ENCODE data around the gene MAP7.

The MAP7 gene

DNA sequence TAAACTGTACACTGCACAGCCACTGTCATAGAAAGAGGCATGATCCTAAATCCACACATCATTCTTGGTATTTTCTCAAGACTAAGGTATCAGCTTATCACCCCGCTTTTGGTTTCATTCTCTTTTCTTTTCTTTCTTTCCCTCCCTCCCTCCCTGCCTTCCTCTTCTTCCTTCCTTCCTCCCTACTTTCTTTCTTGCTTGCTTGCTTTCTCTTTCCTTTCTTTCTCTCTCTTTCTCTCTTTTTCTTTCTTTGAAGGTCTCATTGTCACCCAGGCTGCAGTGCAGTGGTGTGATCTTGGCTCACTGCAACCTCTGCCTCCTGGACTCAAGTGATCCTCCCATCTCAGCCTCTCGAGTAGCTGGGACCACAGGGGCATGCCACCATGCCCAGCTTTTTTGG, 81.1 kb downstream of the MAP7 start:
- TF ChIP-seq ZNF274 (IDR thresholded peaks at IDR 0.05; ENCODE audit: low read depth, low read length) = no peak
- no peak overlapping the region for H3K4me3 ChIP-seq (ENCODE audit: low read length)

- H3K4me3 ChIP-seq (ENCODE audit: low read length) = no peak overlapping the region
- TF ChIP-seq ZNF274 (IDR thresholded peaks at IDR 0.05; ENCODE audit: low read depth, low read length) = no peak
These were observed 81.5 kb downstream of the MAP7 start for GRCh38 chr6:136468711-136469110.

- H3K4me3 ChIP-seq (ENCODE audit: low read length) = no peak overlapping the region
- TF ChIP-seq ZNF274 (IDR thresholded peaks at IDR 0.05; ENCODE audit: low read depth, low read length) = no peak
These were observed 83.0 kb downstream of the MAP7 start for GRCh38 chr6:136467186-136467585.

GRCh38 chr6:136466777-136467176, 83.4 kb downstream of the MAP7 start:
- TF ChIP-seq ZNF274 (IDR thresholded peaks at IDR 0.05; ENCODE audit: low read depth, low read length) = no peak
- no peak overlapping the region for H3K4me3 ChIP-seq (ENCODE audit: low read length)

GRCh38 chr6:136465766-136466303, 84.4 kb downstream of the MAP7 start:
- H3K4me3 ChIP-seq (ENCODE audit: low read length) = no peak overlapping the region

GRCh38 chr6:136464874-136465273, 85.3 kb downstream of the MAP7 start:
- no peak overlapping the region for H3K4me3 ChIP-seq (ENCODE audit: low read length)
- no peak for TF ChIP-seq ZNF274 (IDR thresholded peaks at IDR 0.05; ENCODE audit: low read depth, low read length)

More at GRCh38 chr6:136465766-136466303, 84.4 kb downstream of the MAP7 start:
- TF ChIP-seq ZNF274 (IDR thresholded peaks at IDR 0.05; ENCODE audit: low read depth, low read length) = no peak

DNA sequence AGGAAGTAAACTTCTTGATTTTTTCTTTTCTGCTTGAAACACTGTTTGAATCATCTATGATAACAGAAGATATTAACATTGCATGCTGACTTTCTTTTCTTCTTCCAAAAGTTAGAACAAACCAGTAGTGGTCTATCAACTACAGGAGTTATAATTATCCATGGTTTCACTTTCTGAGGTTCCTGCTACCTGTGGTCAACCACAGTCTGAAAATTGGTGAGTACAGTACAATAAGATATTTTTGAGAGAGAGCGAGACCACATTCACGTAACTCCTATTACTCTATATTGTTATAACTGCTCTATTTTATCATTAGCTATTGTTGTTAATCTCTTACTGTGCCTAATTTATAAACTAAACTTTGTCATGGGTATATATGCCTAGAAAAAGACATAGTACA, 86.1 kb downstream of the MAP7 start:
- no peak for TF ChIP-seq ZNF274 (IDR thresholded peaks at IDR 0.05; ENCODE audit: low read depth, low read length)
- H3K4me3 ChIP-seq (ENCODE audit: low read length) = no peak overlapping the region

GRCh38 chr6:136463743-136464142, 86.5 kb downstream of the MAP7 start:
- no peak overlapping the region for H3K4me3 ChIP-seq (ENCODE audit: low read length)
- TF ChIP-seq ZNF274 (IDR thresholded peaks at IDR 0.05; ENCODE audit: low read depth, low read length) = no peak

GRCh38 chr6:136446579-136447187, 103.5 kb downstream of the MAP7 start:
- no peak for TF ChIP-seq ZNF274 (IDR thresholded peaks at IDR 0.05; ENCODE audit: low read depth, low read length)
- no peak overlapping the region for H3K4me3 ChIP-seq (ENCODE audit: low read length)

DNA sequence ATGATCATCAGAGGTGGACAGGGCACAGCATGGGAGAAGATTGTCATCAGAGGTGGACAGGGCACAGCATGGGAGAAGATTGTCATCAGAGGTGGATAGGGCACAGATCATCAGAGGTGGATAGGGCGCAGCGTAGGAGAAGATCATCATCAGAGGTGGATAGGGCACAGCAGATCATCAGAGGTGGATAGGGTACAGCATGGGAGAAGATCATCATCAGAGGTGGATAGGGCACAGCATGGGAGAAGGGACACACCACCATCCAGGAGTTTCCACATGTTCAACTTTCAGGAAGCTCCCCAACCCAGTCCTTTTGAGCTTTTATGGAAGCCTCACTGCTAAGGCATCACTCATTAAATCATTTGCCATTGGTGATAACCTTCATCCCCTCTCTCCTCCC, 104.1 kb downstream of the MAP7 start:
- TF ChIP-seq ZNF274 (IDR thresholded peaks at IDR 0.05; ENCODE audit: low read depth, low read length) = no peak
- no peak overlapping the region for H3K4me3 ChIP-seq (ENCODE audit: low read length)

DNA sequence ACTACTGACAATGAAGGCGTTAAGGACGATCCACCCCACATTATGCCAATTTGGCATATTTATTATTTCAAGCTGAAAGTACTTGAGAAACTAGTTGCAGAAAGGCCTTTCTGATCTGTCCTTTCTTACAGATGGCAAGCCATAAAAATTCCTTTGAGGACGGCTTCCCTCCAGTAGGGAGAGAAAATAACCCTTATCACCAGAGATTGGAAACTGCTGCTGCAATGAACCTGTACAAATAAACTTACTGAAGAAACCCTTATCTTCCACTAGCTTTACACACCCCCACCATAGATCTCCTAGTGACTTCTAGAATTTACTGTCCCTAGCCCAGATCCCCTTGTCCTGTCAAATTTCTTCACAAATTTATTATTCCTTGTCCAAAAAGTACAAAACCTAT, 105.2 kb downstream of the MAP7 start:
- TF ChIP-seq ZNF274 (IDR thresholded peaks at IDR 0.05; ENCODE audit: low read depth, low read length) = no peak
- H3K4me3 ChIP-seq (ENCODE audit: low read length) = no peak overlapping the region

- no peak for TF ChIP-seq ZNF274 (IDR thresholded peaks at IDR 0.05; ENCODE audit: low read depth, low read length)
- H3K4me3 ChIP-seq (ENCODE audit: low read length) = no peak overlapping the region
These were observed 110.0 kb downstream of the MAP7 start for GRCh38 chr6:136440203-136440602.

DNA sequence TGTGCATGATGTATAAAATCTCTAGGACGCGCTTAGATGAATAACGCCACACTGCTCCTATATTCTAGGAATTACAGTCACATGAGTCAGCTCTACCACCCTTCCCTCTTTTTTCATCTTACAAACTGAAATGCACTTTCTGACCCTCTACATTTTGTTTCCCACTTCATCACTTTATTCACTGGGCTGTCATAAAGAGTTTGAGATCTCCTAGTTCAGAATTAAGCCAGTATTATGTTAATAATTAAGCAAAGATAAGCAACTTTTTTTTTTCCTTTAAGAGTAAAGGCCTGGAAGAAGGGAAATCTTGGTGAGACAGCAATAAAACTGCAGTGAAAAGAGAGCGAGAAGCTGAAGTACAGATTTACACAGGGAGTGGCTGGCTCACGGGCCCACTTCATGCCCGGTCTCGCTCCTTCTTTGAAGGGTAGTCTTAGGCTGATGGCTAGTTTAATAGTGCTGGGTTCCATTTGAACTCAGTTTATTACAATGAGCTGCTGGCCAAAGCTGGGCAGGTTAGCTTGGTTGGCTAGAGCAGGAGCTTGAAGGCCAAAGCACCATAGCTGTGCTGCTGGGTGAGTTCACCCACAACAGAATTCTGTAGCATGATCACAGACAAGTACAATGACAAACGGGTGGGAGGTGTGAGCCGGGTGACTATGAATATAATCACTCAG, 110.6 kb downstream of the MAP7 start:
- H3K4me3 ChIP-seq (ENCODE audit: low read length) = no peak overlapping the region
- no peak for TF ChIP-seq ZNF274 (IDR thresholded peaks at IDR 0.05; ENCODE audit: low read depth, low read length)

DNA sequence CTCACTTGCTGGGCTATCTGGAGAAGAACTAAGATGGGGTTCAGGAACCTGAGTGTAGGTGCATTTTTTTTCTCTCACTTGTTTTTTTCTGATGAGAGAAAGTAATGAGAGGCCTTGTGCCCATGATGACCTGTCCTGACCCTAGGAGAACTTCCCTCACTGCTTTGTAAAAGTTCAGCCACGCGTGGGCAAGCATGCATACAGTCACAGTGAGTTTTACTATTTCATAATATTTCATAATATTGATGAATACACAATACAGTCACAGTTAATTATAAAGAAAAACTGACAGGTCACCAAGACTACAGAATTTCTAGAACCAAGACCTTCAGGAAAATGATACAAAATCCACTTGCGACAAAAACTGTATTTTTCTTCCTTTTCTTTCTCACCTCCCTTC, 111.8 kb downstream of the MAP7 start:
- no peak for TF ChIP-seq ZNF274 (IDR thresholded peaks at IDR 0.05; ENCODE audit: low read depth, low read length)
- H3K4me3 ChIP-seq (ENCODE audit: low read length) = no peak overlapping the region

DNA sequence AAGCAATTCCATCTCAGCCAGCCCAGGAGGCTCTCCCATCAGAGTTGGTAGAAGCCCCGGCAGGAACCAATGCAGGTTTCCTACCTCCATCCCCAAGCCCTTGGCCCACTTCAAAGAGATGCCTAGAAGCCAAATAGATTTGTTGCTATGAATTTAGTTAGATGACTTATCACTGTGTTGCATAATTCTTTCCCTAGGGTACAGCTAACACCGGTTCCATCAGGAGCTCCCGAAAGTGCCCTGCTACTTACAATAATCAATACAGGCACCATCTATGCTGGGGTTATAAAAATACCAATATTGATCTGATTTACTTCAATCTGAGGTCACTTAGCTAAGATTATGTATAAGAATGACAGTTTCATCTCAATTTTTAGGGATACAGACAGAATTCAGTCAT, 113.0 kb downstream of the MAP7 start:
- TF ChIP-seq ZNF274 (IDR thresholded peaks at IDR 0.05; ENCODE audit: low read depth, low read length) = no peak
- no peak overlapping the region for H3K4me3 ChIP-seq (ENCODE audit: low read length)
